Endothelial cell of umbilical vein (primary cell): ENCODE measurements around the gene ABCF1. TPM values are rescaled to one million over a fixed set of nuclear protein-coding genes. Genes with fewer than 3 reads are reported as not detected.
"Not testable (repeated sequence)": the region's sequence is repeated elsewhere in the genome, so short reads cannot be mapped to it uniquely, and the experiment has no call there.

Experiments used
- Bru-seq: library from RNA; stranded (reverse); fragments of 400-500 nt; gene quantifications from one replicate; lab custom pipeline; 2021; lab: Mats Ljungman, UMichigan
- BruChase-seq, 2 experiments: library from RNA; stranded (reverse); fragments of 400-500 nt; gene quantifications; one replicate each; lab custom pipeline; 2021; lab: Mats Ljungman, UMichigan
- BruUV-seq: library from RNA; stranded (reverse); fragments of 400-500 nt; replicated peaks from 2 replicates; lab custom pipeline; 2021; lab: Mats Ljungman, UMichigan
- CTCF ChIA-PET: fragments of 300-600, 350-600 bp; sonication (Branson Sonifier 250); formaldehyde crosslinking; loops from one replicate; lab custom pipeline; 2021; ENCODE audit warnings: antibody characterized with exemption, inconsistent platforms; lab: Charles Lee
- POLR2A ChIA-PET: fragments of 300-600, 350-600 bp; sonication (Branson Sonifier 250); formaldehyde crosslinking; loops from one replicate; lab custom pipeline; 2021; ENCODE audit warnings: antibody characterized with exemption, inconsistent platforms; lab: Charles Lee
- DNase-seq: peaks from one replicate; pipeline ENCODE4 v3.0.0-alpha.2; 2011; ENCODE audit warnings: low read depth, low spot score
- FAIRE-seq: peaks from 2 replicates; lab custom pipeline; 2011; peaks lifted over from hg19 to GRCh38; lab: Jason Lieb, UNC
- H2AFZ ChIP-seq: 2 replicates; pipeline ENCODE4 v1.6.0; 2012; ENCODE audit warnings: low read depth, low read length, control low read depth, inconsistent platforms
- H3K27ac ChIP-seq: 2 replicates; pipeline ENCODE4 v1.5.1; 2011; ENCODE audit warnings: low read depth, mild to moderate bottlenecking, control low read depth, low read length, moderate library complexity; ENCODE audit not compliant: insufficient read depth
- H3K27me3 ChIP-seq, 2 experiments: 2 replicates each; pipeline versions ENCODE4 v1.6.0 to v1.6.1; 2011; ENCODE audit warnings: low read length in 2 of 2, mixed read lengths in 1 of 2; ENCODE audit not compliant: control insufficient read depth in 2 of 2, insufficient read depth in 2 of 2
- H3K36me3 ChIP-seq, 2 experiments: 2 replicates in 1 of 2; 3 replicates in 1 of 2; pipeline ENCODE4 v1.5.1; 2011; ENCODE audit warnings: low read length in 2 of 2, mild to moderate bottlenecking in 1 of 2, moderate library complexity in 1 of 2; ENCODE audit not compliant: control insufficient read depth in 2 of 2, insufficient read depth in 2 of 2; ENCODE audit errors: extremely low read depth in 1 of 2
- H3K4me1 ChIP-seq: 3 replicates; pipeline ENCODE4 v1.5.1; 2011; ENCODE audit warnings: mild to moderate bottlenecking, low read length; ENCODE audit not compliant: control insufficient read depth, insufficient read depth; ENCODE audit errors: extremely low read depth
- H3K4me2 ChIP-seq: 2 replicates; pipeline ENCODE4 v1.6.1; 2011; ENCODE audit warnings: low read length, control low read depth, mixed read lengths; ENCODE audit not compliant: insufficient read depth
- H3K4me3 ChIP-seq, 3 experiments: fragments of 200-600 bp in 1 of 3; sonication (generic), shearing (Covaris generic) in 1 of 3; replicated peaks in 1 of 3; 2 replicates each; pipeline ENCODE4 v1.5.1; 2011 to 2016; ENCODE audit warnings: control low read depth in 3 of 3, low read length in 3 of 3, mild to moderate bottlenecking in 2 of 3, inconsistent platforms in 1 of 3, low read depth in 1 of 3, moderate library complexity in 1 of 3; ENCODE audit not compliant: insufficient read depth in 1 of 3
- H3K79me2 ChIP-seq: 2 replicates; pipeline ENCODE4 v1.6.0; 2012; ENCODE audit warnings: low read length, inconsistent platforms; ENCODE audit not compliant: control insufficient read depth, insufficient read depth
- H3K9ac ChIP-seq: replicated peaks from 2 replicates; pipeline ENCODE3; 2011; ENCODE audit warnings: low read length, control low read depth; ENCODE audit not compliant: insufficient read depth; ENCODE audit errors: extremely low read depth
- H3K9me1 ChIP-seq: replicated peaks from 3 replicates; pipeline ENCODE4 v1.6.0; 2011; ENCODE audit warnings: mild to moderate bottlenecking, low read length; ENCODE audit not compliant: control insufficient read depth, insufficient read depth; ENCODE audit errors: extremely low read depth
- H3K9me3 ChIP-seq: replicated peaks from 2 replicates; pipeline ENCODE4 v1.5.1; 2012; ENCODE audit warnings: low read length, inconsistent platforms; ENCODE audit not compliant: control insufficient read depth, insufficient read depth
- H4K20me1 ChIP-seq: replicated peaks from 2 replicates; pipeline ENCODE3; 2011; ENCODE audit warnings: mild to moderate bottlenecking, low read length; ENCODE audit not compliant: control insufficient read depth, insufficient read depth; ENCODE audit errors: extremely low read depth
- EZH2 ChIP-seq: IDR thresholded peaks from 2 replicates; pipeline ENCODE4 v1.6.1; 2012; ENCODE audit warnings: borderline replicate concordance, low read depth, mild to moderate bottlenecking, moderate library complexity, low read length, inconsistent platforms; ENCODE audit not compliant: severe bottlenecking
- FOS ChIP-seq: IDR thresholded peaks from 2 replicates; pipeline ENCODE4 v1.6.1; 2011; ENCODE audit warnings: mild to moderate bottlenecking, low read length, moderate library complexity, borderline replicate concordance; ENCODE audit not compliant: insufficient read depth
- GATA2 ChIP-seq: IDR thresholded peaks from 2 replicates; pipeline ENCODE4 v1.7.0; 2011; ENCODE audit warnings: low read depth, mild to moderate bottlenecking, moderate library complexity, mixed read lengths, low read length; ENCODE audit not compliant: insufficient read length, insufficient read depth
- JUN ChIP-seq: IDR thresholded peaks from 2 replicates; pipeline ENCODE4 v1.6.1; 2011; ENCODE audit warnings: borderline replicate concordance, low read depth; ENCODE audit not compliant: insufficient read length, insufficient read depth
- MYC ChIP-seq: IDR thresholded peaks from one replicate; pipeline ENCODE4 v1.6.1; 2011; ENCODE audit warnings: mild to moderate bottlenecking, low read depth, low read length
- POLR2A ChIP-seq: IDR thresholded peaks from 2 replicates; pipeline ENCODE4 v1.6.1; 2012; ENCODE audit warnings: low read depth, mild to moderate bottlenecking, control low read depth, low read length
- POLR2AphosphoS5 ChIP-seq: IDR thresholded peaks from 2 replicates; pipeline ENCODE4 v1.6.1; 2012; ENCODE audit warnings: low read depth, mild to moderate bottlenecking, control low read depth, low read length, moderate library complexity; ENCODE audit not compliant: insufficient read depth
- dilution Hi-C: fragments of 300-500 bp; cut with MboI; formaldehyde crosslinking; loops from one replicate; pipeline ENCODE4 v1.15.0; 2019; ENCODE audit warnings: low sequenced_read_pairs; ENCODE audit not compliant: extremely low pct_ligation_motif_present
- intact Hi-C: fragments of 100-400 bp; cut with micrococcal nuclease; formaldehyde crosslinking; loops from one replicate; pipeline ENCODE4 v1.10.0; 2022
- long read RNA-seq: library from polyadenylated mRNA; stranded (forward); transcript quantifications from one replicate; pipeline ENCODE4 v2.0.0, GENCODE V29; 2021
- polyA minus RNA-seq, 3 experiments: library from RNA; depleted of rRNA, polyadenylated mRNA; stranded (reverse); fragments of >200 nt; gene quantifications; 1 replicate in 1 of 3; 2 replicates in 2 of 3; pipeline ENCODE4 v1.2.3, GENCODE V29; 2011
- polyA plus RNA-seq, 4 experiments: library from polyadenylated mRNA; depleted of rRNA in 3 of 4; stranded (reverse) in 3 of 4; unstranded in 1 of 4; fragments of >200 nt; gene quantifications; 2 replicates each; pipeline versions ENCODE4 v1.2.1 to v1.2.3, GENCODE V29; 2011 to 2012; ENCODE audit warnings: missing spikeins in 1 of 4
- total RNA-seq: library from RNA; stranded (reverse); gene quantifications from 2 replicates; pipeline ENCODE4 v1.2.3, GENCODE V29; 2021
- TF ChIP-seq, protein P1 (sequence below), 2 donors: IDR thresholded peaks; 1 replicate in 1 of 2; 2 replicates in 1 of 2; pipeline ENCODE4 v1.5.1; 2011; ENCODE audit warnings: low read length in 2 of 2, mild to moderate bottlenecking in 2 of 2, moderate library complexity in 2 of 2, control low read depth in 1 of 2, inconsistent platforms in 1 of 2, low read depth in 1 of 2; ENCODE audit not compliant: insufficient read depth in 1 of 2; ENCODE audit errors: extremely low read depth in 1 of 2
- TF ChIP-seq, protein P2 (sequence below): IDR thresholded peaks from 2 replicates; pipeline ENCODE4 v1.6.1; 2011; ENCODE audit not compliant: insufficient read depth, insufficient read length

The ABCF1 gene
- 55.8 and 60.3 TPM in 2 replicates for total RNA-seq
- 29.0 and 34.0 TPM in 2 replicates for polyA plus RNA-seq
- 37.2 and 42.3 TPM in 2 replicates for polyA plus RNA-seq (2011; cell fraction: cytosol; rRNA removed)
- polyA plus RNA-seq (2011; cell fraction: nucleus; rRNA removed) = 73.9 and 111 TPM in 2 replicates
- polyA plus RNA-seq (2012) = 53.7 and 54.0 TPM in 2 replicates
- polyA minus RNA-seq = 48.1 and 55.2 TPM in 2 replicates
- polyA minus RNA-seq (2011; cell fraction: cytosol; rRNA and poly(A)+ RNA removed) = 50.5 TPM
- 23.3 and 30.2 TPM in 2 replicates for polyA minus RNA-seq (2011; cell fraction: nucleus; rRNA and poly(A)+ RNA removed)
- Bru-seq, nascent RNA = percentile 77 among the genes with signal in this experiment
- BruChase-seq, experiment 1, labeled RNA remaining after a 6-hour chase = percentile 93 among the genes with signal in this experiment
- BruChase-seq, experiment 2, labeled RNA remaining after a 2-hour chase = percentile 85 among the genes with signal in this experiment
- long read RNA-seq, transcript ABCF1-201 (25 exons, 3,481 nt) = major isoform, 26 of 110 reads
- long read RNA-seq, partial matches to known transcripts = 26 of 110 reads
- long read RNA-seq, other reads (novel, unspliced or antisense) = 58 of 110 reads

DNA sequence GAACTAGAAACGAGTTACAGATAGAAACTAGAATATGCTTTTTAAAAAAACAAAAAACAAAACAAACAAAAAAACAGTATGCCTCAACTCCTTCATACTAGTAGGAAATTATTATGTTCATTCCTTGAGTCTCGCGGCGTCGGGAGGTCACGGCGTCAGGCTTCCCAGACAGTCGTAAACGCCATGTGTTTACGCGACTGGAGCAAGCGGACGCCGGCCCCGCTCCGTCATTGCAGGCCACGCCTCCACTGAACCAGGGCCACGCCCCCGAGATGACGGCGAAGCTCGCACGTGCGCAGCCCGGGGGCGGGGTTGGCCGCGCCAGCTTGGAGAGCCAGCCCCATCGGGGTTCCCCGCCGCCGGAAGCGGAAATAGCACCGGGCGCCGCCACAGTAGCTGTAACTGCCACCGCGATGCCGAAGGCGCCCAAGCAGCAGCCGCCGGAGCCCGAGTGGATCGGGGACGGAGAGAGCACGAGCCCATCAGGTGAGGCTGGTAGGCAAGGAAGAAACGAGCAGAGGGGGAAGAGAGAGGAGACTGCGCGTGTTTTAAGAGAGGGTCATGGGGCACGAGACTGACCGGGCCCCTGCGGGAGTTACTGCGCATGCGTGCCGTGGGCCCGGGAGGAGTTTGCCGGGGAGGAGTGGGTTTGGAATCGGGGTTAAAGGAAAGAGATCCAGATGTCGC lies at the start of gene ABCF1:
Gene ABCF1 (plus strand): TSS at position 368 of the 687 bp plus-strand sequence. CDS start 46 bp downstream, at position 414.
- Histone ChIP-seq H3K9me3 (no peaks in the 10 kb centered on the region), H3K9ac (peak within 1 kb of the TSS; percentile 90), H3K27ac (peak within 1 kb of the TSS; percentile 86), H3K9me1 (no peaks in the 10 kb centered on the region), H4K20me1 (no peaks in the 10 kb centered on the region), H3K27me3 (no peaks in the 10 kb centered on the region), H3K79me2 (peaks cover 41% of the 10 kb centered on the region), H3K36me3 (no peaks in the 10 kb centered on the region), H3K4me3 (peak within 1 kb of the TSS; percentile 57 to 86 (median 76)), H3K4me2 (peak within 1 kb of the TSS; percentile 87), H2AFZ (peak within 1 kb of the TSS; percentile 93), H3K4me1 (peaks cover 18% of the 10 kb centered on the region)
- BruUV-seq = no TSS peak
- DNase-seq = peak; percentile 99
- dilution Hi-C loops = no loop called here
- TF ChIP-seq POLR2AphosphoS5 = peak; percentile 96
- TF ChIP-seq JUN = no peak
- TF ChIP-seq, protein P1, sequence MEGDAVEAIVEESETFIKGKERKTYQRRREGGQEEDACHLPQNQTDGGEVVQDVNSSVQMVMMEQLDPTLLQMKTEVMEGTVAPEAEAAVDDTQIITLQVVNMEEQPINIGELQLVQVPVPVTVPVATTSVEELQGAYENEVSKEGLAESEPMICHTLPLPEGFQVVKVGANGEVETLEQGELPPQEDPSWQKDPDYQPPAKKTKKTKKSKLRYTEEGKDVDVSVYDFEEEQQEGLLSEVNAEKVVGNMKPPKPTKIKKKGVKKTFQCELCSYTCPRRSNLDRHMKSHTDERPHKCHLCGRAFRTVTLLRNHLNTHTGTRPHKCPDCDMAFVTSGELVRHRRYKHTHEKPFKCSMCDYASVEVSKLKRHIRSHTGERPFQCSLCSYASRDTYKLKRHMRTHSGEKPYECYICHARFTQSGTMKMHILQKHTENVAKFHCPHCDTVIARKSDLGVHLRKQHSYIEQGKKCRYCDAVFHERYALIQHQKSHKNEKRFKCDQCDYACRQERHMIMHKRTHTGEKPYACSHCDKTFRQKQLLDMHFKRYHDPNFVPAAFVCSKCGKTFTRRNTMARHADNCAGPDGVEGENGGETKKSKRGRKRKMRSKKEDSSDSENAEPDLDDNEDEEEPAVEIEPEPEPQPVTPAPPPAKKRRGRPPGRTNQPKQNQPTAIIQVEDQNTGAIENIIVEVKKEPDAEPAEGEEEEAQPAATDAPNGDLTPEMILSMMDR (IDR thresholded peaks at IDR 0.05; ENCODE audit: extremely low read depth in 1 of 2, insufficient read depth in 1 of 2, low read depth in 1 of 2, low read length in 2 of 2) = no peak
- no peak for TF ChIP-seq FOS
- no peak for TF ChIP-seq GATA2
- TF ChIP-seq, protein P2, sequence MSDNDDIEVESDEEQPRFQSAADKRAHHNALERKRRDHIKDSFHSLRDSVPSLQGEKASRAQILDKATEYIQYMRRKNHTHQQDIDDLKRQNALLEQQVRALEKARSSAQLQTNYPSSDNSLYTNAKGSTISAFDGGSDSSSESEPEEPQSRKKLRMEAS = peak; percentile 96
- TF ChIP-seq EZH2 = no peak
- no peak for TF ChIP-seq POLR2A
- TF ChIP-seq MYC = no peak
- peak; percentile 95 for FAIRE-seq
- intact Hi-C loops = loop anchor here (1.0 kb wide), 4 partner anchors 15 to 88 kb away; partner anchors contain the start of genes GNL1, MRPS18B and PPP1R10
- POLR2A ChIA-PET = interaction anchor here (0.9 to 1.9 kb wide), 3 partner anchors 14 to 44 kb away, joined by 4 to 9 read pairs (median 6); partner anchors contain the start of genes GNL1 and PRR3
- CTCF ChIA-PET = interaction anchor here (0.6 to 2.7 kb wide), 12 partner anchors 9 to 160 kb away, joined by 3 to 17 read pairs (median 6); partner anchors contain the start of genes DHX16 and PRR3

DNA sequence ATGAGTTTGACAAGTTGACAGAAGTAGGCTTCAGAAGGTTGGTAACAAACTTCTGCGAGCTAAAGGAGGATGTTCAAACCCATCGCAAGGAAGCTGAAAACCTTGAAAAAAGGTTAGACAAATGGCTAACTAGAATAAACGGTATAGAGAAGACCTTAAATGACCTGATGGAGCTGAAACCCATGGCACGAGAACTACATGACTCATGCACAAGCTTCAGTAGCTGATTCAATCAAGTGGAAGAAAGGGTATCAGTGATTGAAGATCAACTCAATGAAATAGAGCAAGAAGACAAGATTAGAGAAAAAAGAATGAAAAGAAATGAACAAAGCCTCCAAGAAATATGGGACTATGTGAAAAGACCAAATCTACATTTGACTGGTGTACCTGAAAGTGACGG lies 49.3 kb upstream of the ABCF1 start:
- H3K9me1 ChIP-seq, H3K79me2 ChIP-seq, H3K9me3 ChIP-seq, intact Hi-C loops, POLR2A ChIA-PET, dilution Hi-C loops, H2AFZ ChIP-seq, H3K4me2 ChIP-seq, H3K27ac ChIP-seq, H3K9ac ChIP-seq, BruUV-seq, H3K4me1 ChIP-seq, FAIRE-seq, H3K36me3 ChIP-seq, DNase-seq, H3K4me3 ChIP-seq, H3K27me3 ChIP-seq, H4K20me1 ChIP-seq: not testable (repeated sequence)
- CTCF ChIA-PET = interaction anchor here (1.3 to 2.3 kb wide), 4 partner anchors 11 to 25 kb away, joined by 5 to 13 read pairs (median 6); no protein-coding TSS in a partner anchor
